Heart left ventricle (tissue), 13 donors: ENCODE data around the gene VRK1.

Experiments
- POLR2A ChIP-seq, 2 donors: fragments of 450-650 bp; IDR thresholded peaks; one replicate each; pipeline ENCODE4 v1.6.1; 2017; ENCODE audit warnings: antibody characterized with exemption in 2 of 2, mild to moderate bottlenecking in 2 of 2, moderate library complexity in 2 of 2
- TF ChIP-seq, protein P1 (sequence below), 12 donors: fragments of 200-600 bp; sonication (generic) in 4 of 12; IDR thresholded peaks; one replicate each; pipeline versions ENCODE4 v1.5.0 to v1.8.0; 2018 to 2022; ENCODE audit warnings: antibody characterized with exemption in 12 of 12, mild to moderate bottlenecking in 5 of 12
- donor health status: ischemic (EF 13 %, LVEDD 7.1; RV severe dilation, severe dysfunction).
- donor health status: DM: no; HTN: yes; CAD: no.
- donor health status: DM: no; HTN: no; CAD: no.
- donor health status: ischemic (EF 25% LVEDD 6.9; RV normal size, moderate dysfunction).
- donor health status: ischemic (EF 25% LVEDD 5.7; RV mildly dilated, moderate dysfunction).
- donor health status: ischemic (EF 35%, LVEDD 5.7; RV mildly dilated, moderate dysfunction).
- donor health status: nonischemic (EF 11% LVEDD 7.7; RV severe dilation, severe dysfunction).
- donor health status: DM: yes; HTN: yes; CAD: no.
- donor health status: PGD.
- donor health status: ischemic (EF 29% LVEDD 5.4; RV normal size, mild dysfunction).
- donor health status: nonischemic (EF 23%, LVEDD 6.1; RV moderate dilation, normal function).

DNA sequence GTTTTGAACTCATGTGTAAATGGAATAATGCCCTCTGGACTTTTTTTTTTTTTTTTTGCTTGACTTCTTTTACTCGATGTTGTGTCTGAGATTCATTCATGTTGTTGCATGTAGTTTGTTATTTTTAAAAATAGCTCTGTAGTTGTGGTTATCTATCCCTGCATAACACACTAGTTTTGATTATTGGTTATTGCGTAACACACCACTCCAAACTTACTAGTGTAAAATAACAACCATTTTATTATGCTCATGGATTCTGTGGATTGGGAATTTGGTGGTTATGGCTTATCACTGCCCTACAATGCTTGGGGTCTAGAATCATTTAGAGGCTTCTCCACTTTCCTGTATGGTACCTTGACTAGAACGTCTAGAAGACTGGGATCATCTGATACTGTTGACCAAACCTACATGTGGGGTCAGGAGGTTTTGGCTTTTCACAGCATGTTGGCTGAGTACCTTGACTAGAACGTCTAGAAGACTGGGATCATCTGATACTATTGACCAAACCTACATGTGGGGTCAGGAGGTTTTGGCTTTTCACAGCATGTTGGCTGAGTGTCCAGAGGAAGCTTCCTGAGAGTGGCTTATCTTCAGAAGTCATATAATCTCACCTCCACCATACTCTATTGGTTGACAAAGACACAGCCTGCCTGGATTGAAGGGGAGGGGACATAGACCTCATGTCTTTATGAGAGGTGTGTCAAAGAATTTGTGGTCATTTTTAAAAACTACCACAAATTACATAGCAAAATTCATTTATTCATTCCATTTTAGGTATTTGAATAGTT, 11.6 kb downstream of the VRK1 start:
- TF ChIP-seq, protein P1, sequence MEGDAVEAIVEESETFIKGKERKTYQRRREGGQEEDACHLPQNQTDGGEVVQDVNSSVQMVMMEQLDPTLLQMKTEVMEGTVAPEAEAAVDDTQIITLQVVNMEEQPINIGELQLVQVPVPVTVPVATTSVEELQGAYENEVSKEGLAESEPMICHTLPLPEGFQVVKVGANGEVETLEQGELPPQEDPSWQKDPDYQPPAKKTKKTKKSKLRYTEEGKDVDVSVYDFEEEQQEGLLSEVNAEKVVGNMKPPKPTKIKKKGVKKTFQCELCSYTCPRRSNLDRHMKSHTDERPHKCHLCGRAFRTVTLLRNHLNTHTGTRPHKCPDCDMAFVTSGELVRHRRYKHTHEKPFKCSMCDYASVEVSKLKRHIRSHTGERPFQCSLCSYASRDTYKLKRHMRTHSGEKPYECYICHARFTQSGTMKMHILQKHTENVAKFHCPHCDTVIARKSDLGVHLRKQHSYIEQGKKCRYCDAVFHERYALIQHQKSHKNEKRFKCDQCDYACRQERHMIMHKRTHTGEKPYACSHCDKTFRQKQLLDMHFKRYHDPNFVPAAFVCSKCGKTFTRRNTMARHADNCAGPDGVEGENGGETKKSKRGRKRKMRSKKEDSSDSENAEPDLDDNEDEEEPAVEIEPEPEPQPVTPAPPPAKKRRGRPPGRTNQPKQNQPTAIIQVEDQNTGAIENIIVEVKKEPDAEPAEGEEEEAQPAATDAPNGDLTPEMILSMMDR (IDR thresholded peaks at IDR 0.05), result no peak
- no peak for TF ChIP-seq POLR2A (IDR thresholded peaks at IDR 0.05)
